T-helper 2 cell (primary cell): ENCODE measurements around the gene TADA2B.
"Not testable (repeated sequence)": the region's sequence is repeated elsewhere in the genome, so short reads cannot be mapped to it uniquely, and the experiment has no call there.

ENCODE experiments used
- DNase-seq, 5 experiments: peaks; one replicate each; pipeline versions ENCODE4 v3.0.0 to v3.0.0-alpha.2; 2012 to 2022

The TADA2B gene

GRCh38 chr4:7060346-7061150, 17.4 kb downstream of the TADA2B start:
- DNase-seq, result no peak

DNA sequence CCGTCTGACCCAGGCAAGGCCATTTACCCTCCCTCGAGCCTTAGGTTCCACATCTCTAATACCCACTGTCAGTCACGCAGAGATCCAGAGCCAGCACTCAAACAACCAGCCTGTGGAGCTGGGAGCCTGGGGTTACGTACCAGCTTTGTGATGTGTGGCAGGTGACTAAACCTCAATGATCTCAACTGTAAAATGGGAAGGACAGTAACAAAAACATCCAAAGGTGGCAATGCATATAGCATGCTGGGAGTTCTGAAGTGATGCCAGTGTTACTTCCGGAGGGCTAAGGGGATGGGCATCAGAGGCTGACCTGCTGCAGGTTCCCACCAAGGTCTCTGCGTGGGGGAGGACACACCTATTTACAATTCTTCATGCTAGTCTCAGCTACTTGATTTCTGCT, 18.6 kb downstream of the TADA2B start:
- DNase-seq, result no peak

- no peak for DNase-seq
These were observed 19.6 kb downstream of the TADA2B start for GRCh38 chr4:7062816-7063215.

- DNase-seq, result no peak
These were observed 20.2 kb downstream of the TADA2B start for GRCh38 chr4:7063362-7063761.

DNA sequence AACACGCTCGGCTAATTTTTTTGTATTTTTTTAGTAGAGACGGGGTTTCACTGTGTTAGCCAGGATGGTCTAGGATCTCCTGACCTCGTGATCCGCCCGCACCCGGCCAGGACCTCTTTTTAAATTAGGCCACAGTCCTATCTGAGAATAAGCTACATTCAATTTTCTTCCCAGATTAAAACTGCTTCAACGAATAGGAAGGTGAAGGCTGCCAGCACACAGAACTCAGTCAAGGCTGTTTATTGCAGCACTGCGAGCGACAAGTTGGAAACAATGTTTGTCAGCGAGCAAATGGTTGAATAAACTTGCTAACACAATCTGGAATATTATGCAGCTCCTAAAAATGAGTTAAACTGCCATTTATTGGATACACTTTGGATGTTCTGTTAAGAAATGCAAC, 22.8 kb downstream of the TADA2B start:
- no peak for DNase-seq

- DNase-seq, result no peak
These were observed 23.3 kb downstream of the TADA2B start for GRCh38 chr4:7066493-7066892.

DNA sequence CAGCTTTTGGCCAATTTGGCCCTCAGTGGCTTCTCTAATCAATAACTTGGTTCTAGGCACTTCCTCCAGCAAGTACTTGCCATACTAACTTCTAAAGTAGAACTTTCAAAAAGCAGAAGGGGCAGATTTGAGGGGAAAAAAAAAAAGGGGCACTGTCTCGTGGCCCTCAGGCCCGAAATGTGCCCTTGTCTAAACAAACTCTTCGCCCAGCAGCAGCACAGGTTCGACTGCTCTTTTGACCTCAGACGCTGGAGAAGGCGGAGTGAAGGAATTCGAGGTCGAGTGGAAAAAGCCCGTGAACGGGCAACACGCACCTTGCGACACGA, 23.9 kb downstream of the TADA2B start:
- DNase-seq, result no peak

DNA sequence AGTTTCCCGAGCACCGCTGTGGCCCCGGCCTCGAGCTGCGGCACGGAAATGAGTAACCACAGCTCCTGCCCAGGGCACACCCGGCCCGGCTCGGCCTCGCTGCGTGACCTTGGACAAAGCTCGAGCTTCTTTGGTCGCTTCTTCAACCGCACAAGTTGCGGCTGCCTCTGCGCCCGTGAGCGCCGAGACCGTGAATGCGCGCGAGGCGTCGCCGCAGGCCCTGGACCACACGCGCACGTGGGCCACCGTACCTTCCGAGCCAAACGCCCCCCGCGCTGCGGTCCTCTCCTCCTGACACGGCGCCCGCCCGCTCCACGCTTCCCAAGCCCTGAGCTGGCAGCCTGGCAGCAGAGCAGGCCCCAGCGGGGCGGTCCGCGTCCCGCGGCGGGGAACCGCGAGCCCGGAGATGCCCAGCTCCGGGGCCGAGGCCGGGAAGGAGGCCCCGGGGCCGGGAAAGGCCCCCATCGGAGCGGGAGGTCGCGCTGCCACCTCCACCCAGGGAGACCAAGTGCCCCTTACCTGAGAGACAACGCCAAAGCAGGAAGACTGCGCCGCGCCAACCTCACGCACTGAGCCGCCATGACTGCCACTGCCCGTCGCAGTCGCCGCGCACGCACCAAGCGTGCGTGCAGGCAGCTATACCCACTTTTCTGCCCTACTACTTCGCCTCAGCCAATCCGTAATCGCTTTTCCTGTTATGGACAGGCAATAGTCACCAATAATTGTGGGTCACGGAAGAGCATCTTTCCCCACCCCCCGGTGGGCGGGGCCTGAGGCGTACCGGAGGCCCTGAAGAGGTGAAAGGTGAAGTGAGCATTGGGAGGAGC, 24.5 kb downstream of the TADA2B start, which contains the start of gene GRPEL1:
Gene GRPEL1, minus strand, starts transcription at position 613 of the 827 bp plus-strand sequence. Its CDS starts 32 bp downstream, at position 581.
- peak; percentile 99 to 100 (median 100) for DNase-seq

GRCh38 chr4:7068279-7068842, 25.2 kb downstream of the TADA2B start:
- no peak for DNase-seq

GRCh38 chr4:7068883-7069282, 25.7 kb downstream of the TADA2B start:
- no peak for DNase-seq

DNA sequence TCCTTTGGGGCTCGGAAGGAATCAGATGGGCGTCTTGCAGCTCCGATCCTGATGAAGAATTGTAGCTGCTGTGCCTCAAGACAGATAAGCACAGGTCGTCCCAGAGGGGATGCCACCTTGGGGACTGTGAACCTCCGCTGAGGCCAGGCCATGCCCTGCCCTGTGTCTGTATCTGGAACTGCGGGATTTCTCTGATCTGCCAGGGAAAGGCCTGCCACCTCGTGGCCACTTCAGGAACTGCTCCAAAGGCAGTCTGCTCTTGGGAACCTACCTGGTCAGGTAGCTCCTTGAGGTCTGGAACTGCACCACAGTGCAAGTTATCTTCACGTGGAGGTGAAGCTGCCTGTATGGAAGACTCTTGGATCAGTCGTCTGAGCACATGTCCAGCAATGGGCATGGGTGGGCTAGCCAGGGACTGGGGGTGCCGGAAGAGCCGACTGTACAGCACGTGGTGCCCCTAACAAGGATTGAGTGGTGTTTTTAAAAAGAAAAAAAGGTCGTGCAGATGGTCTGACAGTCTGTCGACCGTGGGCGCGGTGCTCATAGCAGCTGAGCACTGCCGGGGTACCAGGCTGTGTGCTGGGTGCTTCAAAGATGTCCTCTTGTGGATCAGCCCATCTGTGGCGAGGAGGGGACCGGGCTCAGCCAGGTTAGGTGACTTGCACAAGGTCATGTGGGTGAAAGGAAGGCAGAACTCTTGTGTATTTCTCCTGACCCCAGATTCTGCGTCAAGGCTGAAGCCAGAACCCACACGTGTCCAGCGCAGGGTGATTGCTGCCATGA, 27.7 kb downstream of the TADA2B start:
- peak; percentile 70 to 81 (median 77) for DNase-seq

DNA sequence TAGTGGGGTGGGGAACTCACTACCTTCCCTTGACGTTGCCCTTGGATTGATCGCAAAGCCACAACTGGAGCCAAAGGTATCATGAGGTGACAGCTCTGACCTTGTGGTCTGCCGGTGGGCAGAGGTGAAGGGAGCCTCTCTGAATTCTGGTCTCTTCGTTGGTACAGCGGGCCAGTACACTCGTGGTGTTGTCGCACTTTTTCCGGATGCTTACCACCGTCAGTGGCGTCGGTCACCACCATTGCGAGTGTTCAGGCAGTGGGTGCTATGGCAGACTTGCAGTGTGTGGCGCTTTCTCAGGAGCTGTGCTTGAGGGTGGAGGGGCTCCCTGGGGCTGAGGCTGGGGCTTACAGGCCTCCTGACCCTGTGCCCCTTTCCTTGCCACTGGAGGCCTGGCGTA, 29.9 kb downstream of the TADA2B start:
- no peak for DNase-seq

- DNase-seq, result peak in 1 of 5 experiments; percentile 38
These were observed 30.6 kb downstream of the TADA2B start for GRCh38 chr4:7073526-7074390.

DNA sequence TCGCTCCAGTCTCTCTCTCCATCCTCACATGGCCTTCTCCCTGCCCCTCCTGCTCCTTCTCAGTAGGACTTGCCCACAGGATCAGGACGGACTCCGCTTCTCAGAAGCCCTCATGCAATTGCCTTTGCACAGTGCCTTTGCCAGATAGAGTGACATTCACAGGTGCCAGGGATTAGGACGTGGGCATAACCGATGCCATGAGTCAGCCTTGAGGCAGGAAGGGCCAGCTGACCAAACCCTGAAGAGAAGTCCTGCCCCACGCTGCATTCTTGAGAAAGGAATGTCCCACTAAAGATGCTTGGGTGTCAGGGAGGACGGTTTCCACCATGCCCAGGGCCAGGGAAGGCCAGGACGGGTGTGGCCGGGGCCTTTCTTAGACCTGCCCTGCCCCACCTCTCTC, 31.3 kb downstream of the TADA2B start:
- DNase-seq, result no peak

- no peak for DNase-seq
These were observed 33.0 kb downstream of the TADA2B start for GRCh38 chr4:7075962-7076695.

DNA sequence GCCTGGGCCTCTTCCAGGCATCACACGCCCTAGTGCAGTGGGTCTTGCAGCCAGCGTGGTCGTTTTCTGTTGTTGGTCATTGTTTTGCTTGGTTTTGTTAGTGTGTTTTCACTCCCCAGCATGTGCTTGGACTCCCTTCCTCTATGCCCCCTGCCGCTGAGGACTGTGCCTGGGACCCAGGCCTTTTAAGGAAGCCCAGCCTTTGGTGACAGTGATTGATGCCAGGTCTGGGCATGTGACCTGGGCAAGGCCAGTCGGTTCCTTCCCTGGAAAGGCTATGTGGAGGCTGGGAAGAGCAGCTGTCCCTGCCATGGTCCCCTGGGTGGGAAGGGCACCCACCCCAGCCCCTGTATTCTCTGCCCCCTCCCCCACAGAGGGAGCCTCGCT, 33.5 kb downstream of the TADA2B start:
- no peak for DNase-seq

DNA sequence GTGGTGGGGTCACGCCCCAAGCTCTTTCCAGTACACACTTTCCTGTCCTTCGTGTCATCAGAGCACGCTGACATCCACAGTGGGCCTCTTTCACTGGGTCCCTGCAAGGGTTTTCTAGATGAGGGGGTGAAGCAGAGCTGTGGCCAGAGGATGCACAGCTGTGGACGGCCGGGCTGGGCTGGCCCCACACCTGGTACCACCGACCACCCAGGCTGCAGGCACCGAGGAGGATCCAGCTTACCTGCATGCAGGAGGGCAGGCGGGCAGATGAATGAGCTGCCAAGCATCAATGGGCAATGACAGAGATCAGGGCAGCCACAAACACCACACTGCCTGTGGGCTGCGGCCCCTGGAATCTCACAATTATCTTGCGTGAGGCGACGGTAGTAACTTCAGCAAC, 34.2 kb downstream of the TADA2B start:
- DNase-seq, result no peak

- DNase-seq, result no peak
These were observed 34.9 kb downstream of the TADA2B start for GRCh38 chr4:7078025-7078424.

DNA sequence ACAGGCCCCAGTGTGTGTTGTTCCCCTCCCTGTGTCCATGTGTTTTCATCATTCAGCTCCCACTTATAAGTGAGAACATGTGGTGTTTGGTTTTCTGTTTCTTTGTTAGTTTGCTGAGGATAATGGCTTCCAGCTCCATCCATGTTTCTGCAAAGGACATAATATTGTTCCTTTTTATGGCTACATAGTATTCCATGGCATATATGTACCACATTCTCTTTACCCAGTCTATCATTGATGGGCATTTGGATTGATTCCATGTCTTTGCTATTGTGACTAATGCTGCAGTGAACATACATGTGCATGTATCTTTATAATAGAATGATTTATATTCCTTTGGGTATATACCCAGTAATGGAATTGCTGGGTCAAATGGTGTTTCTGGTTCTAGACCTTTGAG, 36.3 kb downstream of the TADA2B start:
- not testable (repeated sequence) for DNase-seq

DNA sequence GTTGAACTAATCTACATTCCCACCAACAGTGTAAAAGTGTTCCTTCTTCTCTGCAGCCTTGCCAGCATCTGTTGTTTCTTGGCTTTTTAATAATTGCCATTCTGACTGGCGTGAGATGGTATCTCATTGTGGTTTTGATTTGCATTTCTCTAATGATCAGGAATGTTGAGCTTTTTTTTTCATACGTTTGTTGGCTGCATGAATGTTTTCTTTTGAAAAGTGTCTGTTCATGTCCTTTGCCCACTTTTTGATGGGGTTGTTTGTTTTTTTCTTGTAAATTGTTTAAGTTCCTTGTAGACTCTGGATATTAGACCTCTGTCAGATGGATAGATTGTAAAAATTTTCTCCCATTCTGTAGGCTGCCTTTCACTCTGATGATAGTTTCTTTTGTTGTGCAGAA, 36.7 kb downstream of the TADA2B start:
- DNase-seq, result not testable (repeated sequence)
